Measurements from ENCODE around the gene FBXO36. TPM values are rescaled to one million over a fixed set of nuclear protein-coding genes. Genes with fewer than 3 reads are reported as not detected.

Gene FBXO36
- total and polyA plus RNA-seq, 10 of the 15 experiments (the other 5 are each of a cell fraction or from before 2014, with no cell fraction given), result 0.79 to 2.7 (median 1.3) TPM

GRCh38 chr2:229955663-229956062 is 33.4 kb downstream of the FBXO36 start:
- in situ Hi-C loops (cut with MboI) (no loop called here), intact Hi-C loops (cut with micrococcal nuclease; ENCODE audit: unreplicated experiment) (no loop called here)
- ATAC-seq (no peak), DNase-seq (ENCODE audit: low read depth, low spot score) (no peak), FAIRE-seq (no peak)
- SMC1A ChIA-PET (ENCODE audit: uncharacterized antibody, unreplicated experiment), result no interaction called here
- Histone ChIP-seq H3K79me2 (ENCODE audit: control insufficient read depth, insufficient read depth, low read length) (no peaks in the 10 kb centered on the region), H3K4me3 (no peak overlapping the region), H3K9me3 (replicated peaks; ENCODE audit: control insufficient read depth, insufficient read depth, low read length) (no peaks in the 10 kb centered on the region), H3K4me2 (ENCODE audit: control insufficient read depth, insufficient read depth) (no peak overlapping the region), H4K20me1 (ENCODE audit: control insufficient read depth, insufficient read depth) (no peaks in the 10 kb centered on the region), H3K9ac (ENCODE audit: control insufficient read depth, insufficient read depth, low read length) (no peak overlapping the region), H2AFZ (ENCODE audit: control insufficient read depth, low read depth, low read length) (no peak overlapping the region), H3K27me3 (replicated peaks in 1 of 2; ENCODE audit: control insufficient read depth in 2 of 2, insufficient read depth in 2 of 2, low read length in 1 of 2) (no peaks in the 10 kb centered on the region), H3K36me3 (ENCODE audit: control insufficient read depth in 2 of 2, insufficient read depth in 2 of 2, low read length in 1 of 2) (no peaks in the 10 kb centered on the region), H3K27ac (ENCODE audit: control insufficient read depth, insufficient read depth) (no peak overlapping the region), H3K4me1 (ENCODE audit: control insufficient read depth, insufficient read depth, low read length) (no peaks in the 10 kb centered on the region)
- CTCF ChIA-PET, result no interaction called here
- WGBS (ENCODE audit: insufficient coverage, insufficient replicate concordance, low lambda C conversion rate, missing lambda C conversion rate), result 29% methylated on average over 1 of the region's 1 CpG
- POLR2A ChIA-PET, result no interaction called here
- TF ChIP-seq BCLAF1 (IDR thresholded peaks at IDR 0.05), result no peak
- TF ChIP-seq ZBTB40 (IDR thresholded peaks at IDR 0.05; ENCODE audit: borderline replicate concordance), result no peak
- TF ChIP-seq ASH2L (IDR thresholded peaks at IDR 0.05; ENCODE audit: borderline replicate concordance, low read depth), result no peak
- TF ChIP-seq TBL1XR1 (IDR thresholded peaks at IDR 0.05; ENCODE audit: low read depth, low read length), result no peak
- TF ChIP-seq KLF5 (IDR thresholded peaks at IDR 0.05; ENCODE audit: partially characterized antibody), result no peak
- no peak for TF ChIP-seq MYC (IDR thresholded peaks at IDR 0.05; ENCODE audit: insufficient read depth, insufficient read length, insufficient replicate concordance, low read length, severe bottlenecking)
- no peak for TF ChIP-seq ESRRA (IDR thresholded peaks at IDR 0.05; ENCODE audit: low read length)
- TF ChIP-seq KDM1A (IDR thresholded peaks at IDR 0.05; ENCODE audit: borderline replicate concordance), result no peak
- TF ChIP-seq HDAC2 (IDR thresholded peaks at IDR 0.05), result no peak
- TF ChIP-seq NFXL1 (IDR thresholded peaks at IDR 0.05; ENCODE audit: borderline replicate concordance), result no peak
- no peak for TF ChIP-seq CTCF (IDR thresholded peaks at IDR 0.05 in 2 of 3, conservative IDR thresholded peaks at IDR 0.05 in 1 of 3; ENCODE audit: control insufficient read depth in 2 of 3, extremely low read depth in 1 of 3, insufficient read depth in 1 of 3, low read depth in 3 of 3, low read length in 3 of 3)
- RAD21 ChIA-PET (ENCODE audit: unreplicated experiment), result no interaction called here
- BruUV-seq (replicated peaks), result no TSS peak

All from GM12878 (cell line).